Immature natural killer cell (primary cell): ENCODE measurements around the gene UCP3. TPM values are rescaled to one million over a fixed set of nuclear protein-coding genes. Genes with fewer than 3 reads are reported as not detected.

Experiments
- DNase-seq, 3 donors: peaks; one replicate each; pipeline ENCODE4 v3.0.0; 2022; ENCODE audit warnings: mixed read lengths in 1 of 3
- H3K27ac Mint-ChIP-seq, 6 donors: one replicate each; pipeline ENCODE4 v1.8.0; 2020; ENCODE audit warnings: mixed read lengths in 6 of 6, mild to moderate bottlenecking in 5 of 6, inconsistent platforms in 4 of 6, moderate library complexity in 3 of 6
- H3K27me3 Mint-ChIP-seq, 3 donors: one replicate each; pipeline ENCODE4 v1.8.0; 2020 to 2021; ENCODE audit warnings: low read depth in 3 of 3, mild to moderate bottlenecking in 3 of 3, mixed read lengths in 3 of 3, moderate library complexity in 3 of 3, inconsistent platforms in 1 of 3
- H3K36me3 Mint-ChIP-seq, 3 donors: one replicate each; pipeline ENCODE4 v1.8.0; 2020; ENCODE audit warnings: mixed read lengths in 3 of 3, inconsistent platforms in 2 of 3, mild to moderate bottlenecking in 2 of 3
- H3K4me1 Mint-ChIP-seq, 2 donors: one replicate each; pipeline ENCODE4 v1.8.0; 2020; ENCODE audit warnings: inconsistent platforms in 2 of 2, mild to moderate bottlenecking in 2 of 2, mixed read lengths in 2 of 2, moderate library complexity in 1 of 2
- H3K4me3 Mint-ChIP-seq, 5 donors: one replicate each; pipeline ENCODE4 v1.8.0; 2020; ENCODE audit warnings: mild to moderate bottlenecking in 5 of 5, mixed read lengths in 5 of 5, inconsistent platforms in 3 of 5, moderate library complexity in 3 of 5
- H3K9me3 Mint-ChIP-seq, 6 donors: one replicate each; pipeline ENCODE4 v1.8.0; 2020; ENCODE audit warnings: mild to moderate bottlenecking in 6 of 6, mixed read lengths in 6 of 6, inconsistent platforms in 4 of 6, moderate library complexity in 3 of 6
- polyA plus RNA-seq, 3 donors: library from polyadenylated mRNA; unstranded; fragments of 300-500 nt; fragmentation: Illumina TruSeq; gene quantifications; one replicate each; pipeline ENCODE4 v1.2.3, GENCODE V29; 2021

Gene UCP3
- polyA plus RNA-seq, 3 donors from 2014 or later, result 0.41 to 1.3 (median 0.52) TPM

GRCh38 chr11:73961321-73961720, 47.6 kb downstream of the UCP3 start:
- no peaks in the 10 kb centered on the region for H3K36me3 Mint-ChIP-seq
- H3K4me1 Mint-ChIP-seq, result peaks cover 9 to 17% of the 10 kb centered on the region in 2 donors
- no peak overlapping the region for H3K4me3 Mint-ChIP-seq
- H3K27ac Mint-ChIP-seq, result no peak overlapping the region
- peaks cover 1 to 9% (median 8%) of the 10 kb centered on the region in 3 donors for H3K27me3 Mint-ChIP-seq
- no peak for DNase-seq
- no peaks in the 10 kb centered on the region for H3K9me3 Mint-ChIP-seq

GRCh38 chr11:73958521-73959141, 50.3 kb downstream of the UCP3 start:
- peaks cover 0 to 3% (median 0%) of the 10 kb centered on the region in 3 donors for H3K36me3 Mint-ChIP-seq

GRCh38 chr11:73957654-73958361, 51.1 kb downstream of the UCP3 start:
- no peaks in the 10 kb centered on the region for H3K9me3 Mint-ChIP-seq
- H3K4me3 Mint-ChIP-seq, result peak overlapping the region in 1 of 5 donors; percentile 44
- no peak overlapping the region for H3K27ac Mint-ChIP-seq
- peaks cover 0 to 3% (median 0%) of the 10 kb centered on the region in 3 donors for H3K36me3 Mint-ChIP-seq
- peaks cover 3 to 14% (median 4%) of the 10 kb centered on the region in 3 donors for H3K27me3 Mint-ChIP-seq
- H3K4me1 Mint-ChIP-seq, result peaks cover 0 to 6% of the 10 kb centered on the region in 2 donors
- no peak for DNase-seq

More at GRCh38 chr11:73958521-73959141, 50.3 kb downstream of the UCP3 start:
- Mint-ChIP-seq H3K9me3 (no peaks in the 10 kb centered on the region), H3K27me3 (peaks cover 1 to 14% (median 4%) of the 10 kb centered on the region in 3 donors), H3K27ac (no peak overlapping the region), H3K4me3 (no peak overlapping the region), H3K4me1 (peaks cover 0 to 6% of the 10 kb centered on the region in 2 donors)
- no peak for DNase-seq

- Mint-ChIP-seq H3K27ac (no peak overlapping the region), H3K4me3 (peak overlapping the region in 1 of 5 donors; percentile 44), H3K27me3 (peaks cover 2 to 14% (median 4%) of the 10 kb centered on the region in 3 donors), H3K4me1 (peaks cover 0 to 6% of the 10 kb centered on the region in 2 donors), H3K9me3 (no peaks in the 10 kb centered on the region), H3K36me3 (peaks cover 0 to 3% (median 0%) of the 10 kb centered on the region in 3 donors)
- DNase-seq, result no peak
Measured at GRCh38 chr11:73956876-73957653, 51.8 kb downstream of the UCP3 start.

- H3K4me3 Mint-ChIP-seq, result no peak overlapping the region
- peaks cover 0 to 4% (median 3%) of the 10 kb centered on the region in 3 donors for H3K36me3 Mint-ChIP-seq
- H3K9me3 Mint-ChIP-seq, result peaks cover 0 to 2% (median 0%) of the 10 kb centered on the region in 6 donors
- H3K27ac Mint-ChIP-seq, result no peak overlapping the region
- no peak for DNase-seq
- H3K4me1 Mint-ChIP-seq, result no peaks in the 10 kb centered on the region
- H3K27me3 Mint-ChIP-seq, result peaks cover 0 to 13% (median 4%) of the 10 kb centered on the region in 3 donors
Measured at GRCh38 chr11:73951797-73952196, 57.1 kb downstream of the UCP3 start.

- DNase-seq, result no peak
- peaks cover 0 to 4% (median 1%) of the 10 kb centered on the region in 3 donors for H3K36me3 Mint-ChIP-seq
- H3K27me3 Mint-ChIP-seq, result peaks cover 0 to 7% (median 4%) of the 10 kb centered on the region in 3 donors
- H3K4me1 Mint-ChIP-seq, result no peaks in the 10 kb centered on the region
- H3K4me3 Mint-ChIP-seq, result no peak within 1 kb of the TSS
- H3K27ac Mint-ChIP-seq, result no peak within 1 kb of the TSS
- H3K9me3 Mint-ChIP-seq, result peaks cover 0 to 2% (median 0%) of the 10 kb centered on the region in 6 donors
Measured at GRCh38 chr11:73950869-73951710, 57.8 kb downstream of the UCP3 start, which contains the start of gene DNAJB13. Gene DNAJB13 (plus strand): TSS chr11:73951026. CDS start chr11:73951070, 44 bp downstream.

Other genes starting within 250 kb of the UCP3 start
- gene RAB6A, start 248.0 kb downstream of the UCP3 start, polyA plus RNA-seq, result 100 to 1,000 TPM; 127 to 162 (median 131) TPM
- gene MRPL48, start 221.2 kb downstream of the UCP3 start, polyA plus RNA-seq, result 100 to 1,000 TPM in 1 of 3 donors, 10 to 100 TPM in 2; 55.8 to 106 (median 91.5) TPM
- 10 to 100 TPM; 52.4 to 62.3 (median 57.0) TPM for gene COA4, start 132.2 kb downstream of the UCP3 start, polyA plus RNA-seq
- 10 to 100 TPM; 10.7 to 21.5 (median 14.0) TPM for gene PAAF1, start 132.1 kb downstream of the UCP3 start, polyA plus RNA-seq
- gene DNAJB13, start 58.1 kb downstream of the UCP3 start, polyA plus RNA-seq, result not detected
- gene UCP2, start 26.2 kb downstream of the UCP3 start, polyA plus RNA-seq, result 1,000 to 10,000 TPM; 1,092 to 2,060 (median 1,799) TPM
- gene C2CD3, start 161.9 kb upstream of the UCP3 start, polyA plus RNA-seq, result 10 to 100 TPM in 1 of 3 donors, 1 to 10 TPM in 1, under 1 TPM in 1; 0.93 to 16.0 (median 5.1) TPM
- 10 to 100 TPM in 2 of 3 donors, 1 to 10 TPM in 1; 8.3 to 14.9 (median 14.1) TPM for gene PPME1, start 162.2 kb upstream of the UCP3 start, polyA plus RNA-seq